Ectodermal cell (in vitro differentiated cells): ENCODE data around the gene ADCY2.

Source experiments
- H3K27ac ChIP-seq: 2 replicates; pipeline ENCODE4 v1.7.0; 2013; ENCODE audit warnings: mild to moderate bottlenecking, low read depth, low read length; ENCODE audit not compliant: insufficient read depth, poor library complexity, severe bottlenecking
- H3K27me3 ChIP-seq: 2 replicates; pipeline ENCODE4 v1.7.0; 2013; ENCODE audit warnings: mild to moderate bottlenecking, low read length; ENCODE audit not compliant: insufficient read depth, control insufficient read depth, poor library complexity, severe bottlenecking
- H3K36me3 ChIP-seq: one replicate; pipeline ENCODE4 v1.7.0; 2013; ENCODE audit warnings: low read length; ENCODE audit not compliant: control insufficient read depth, insufficient read depth
- H3K4me1 ChIP-seq: one replicate; pipeline ENCODE4 v1.7.0; 2013; ENCODE audit warnings: low read length; ENCODE audit not compliant: control insufficient read depth, insufficient read depth
- H3K4me3 ChIP-seq: 2 replicates; pipeline ENCODE4 v1.7.0; 2013; ENCODE audit warnings: low read depth, low read length, control low read depth; ENCODE audit not compliant: insufficient read depth
- H3K9me3 ChIP-seq: 2 replicates; pipeline ENCODE4 v1.7.0; 2013; ENCODE audit warnings: mild to moderate bottlenecking, low read length, moderate library complexity; ENCODE audit not compliant: control insufficient read depth
- WGBS, 2 experiments: methylation state at CpG; one replicate each; pipeline ENCODE4 v1.1.7; 2013; ENCODE audit warnings: missing lambda C conversion rate in 2 of 2; 5-methylcytosine and 5-hydroxymethylcytosine counted together

The ADCY2 gene

GRCh38 chr5:7667216-7667767, 271.4 kb downstream of the ADCY2 start:
- Histone ChIP-seq H3K27ac (no peak overlapping the region), H3K4me1 (no peaks in the 10 kb centered on the region), H3K9me3 (no peaks in the 10 kb centered on the region), H3K36me3 (peaks cover 5% of the 10 kb centered on the region), H3K4me3 (no peak overlapping the region), H3K27me3 (no peaks in the 10 kb centered on the region)
- 92 to 96% methylated on average over 4 to 5 of the region's 5 CpGs for WGBS, 2 experiments

GRCh38 chr5:7668161-7668560, 272.2 kb downstream of the ADCY2 start:
- H3K27me3 ChIP-seq, result no peaks in the 10 kb centered on the region
- no peak overlapping the region for H3K4me3 ChIP-seq
- no peaks in the 10 kb centered on the region for H3K4me1 ChIP-seq
- H3K9me3 ChIP-seq, result no peaks in the 10 kb centered on the region
- H3K27ac ChIP-seq, result no peak overlapping the region
- WGBS, 2 experiments, result 77 to 95% methylated on average over 1 of the region's 1 CpG
- peaks cover 5% of the 10 kb centered on the region for H3K36me3 ChIP-seq

- peaks cover 5% of the 10 kb centered on the region for H3K36me3 ChIP-seq
- H3K27ac ChIP-seq, result no peak overlapping the region
- H3K4me1 ChIP-seq, result no peaks in the 10 kb centered on the region
- no peak overlapping the region for H3K4me3 ChIP-seq
- no peaks in the 10 kb centered on the region for H3K9me3 ChIP-seq
- H3K27me3 ChIP-seq, result no peaks in the 10 kb centered on the region
Measured at GRCh38 chr5:7668627-7669026, 272.7 kb downstream of the ADCY2 start.

GRCh38 chr5:7671381-7671993, 275.5 kb downstream of the ADCY2 start:
- Histone ChIP-seq H3K4me1 (no peaks in the 10 kb centered on the region), H3K27ac (no peak overlapping the region), H3K4me3 (no peak overlapping the region), H3K9me3 (no peaks in the 10 kb centered on the region), H3K36me3 (peaks cover 5% of the 10 kb centered on the region), H3K27me3 (no peaks in the 10 kb centered on the region)
- WGBS, 2 experiments, result 92 to 94% methylated on average over 5 to 7 of the region's 7 CpGs

GRCh38 chr5:7673658-7674057, 277.7 kb downstream of the ADCY2 start:
- no peak overlapping the region for H3K4me3 ChIP-seq
- H3K4me1 ChIP-seq, result no peaks in the 10 kb centered on the region
- no peaks in the 10 kb centered on the region for H3K9me3 ChIP-seq
- 88 to 90% methylated on average over 7 of the region's 7 CpGs for WGBS, 2 experiments
- peaks cover 5% of the 10 kb centered on the region for H3K36me3 ChIP-seq
- no peaks in the 10 kb centered on the region for H3K27me3 ChIP-seq
- H3K27ac ChIP-seq, result no peak overlapping the region

- no peaks in the 10 kb centered on the region for H3K27me3 ChIP-seq
- no peaks in the 10 kb centered on the region for H3K36me3 ChIP-seq
- 94 to 95% methylated on average over 3 of the region's 3 CpGs for WGBS, 2 experiments
- no peak overlapping the region for H3K27ac ChIP-seq
- no peaks in the 10 kb centered on the region for H3K9me3 ChIP-seq
- no peaks in the 10 kb centered on the region for H3K4me1 ChIP-seq
- no peak overlapping the region for H3K4me3 ChIP-seq
Measured at GRCh38 chr5:7676455-7676854, 280.5 kb downstream of the ADCY2 start.

GRCh38 chr5:7678030-7678429, 282.1 kb downstream of the ADCY2 start:
- H3K27ac ChIP-seq, result no peak overlapping the region
- H3K9me3 ChIP-seq, result no peaks in the 10 kb centered on the region
- no peaks in the 10 kb centered on the region for H3K4me1 ChIP-seq
- H3K4me3 ChIP-seq, result no peak overlapping the region
- 95% methylated on average over 4 of the region's 4 CpGs for WGBS, 2 experiments
- no peaks in the 10 kb centered on the region for H3K27me3 ChIP-seq
- no peaks in the 10 kb centered on the region for H3K36me3 ChIP-seq

- Histone ChIP-seq H3K9me3 (no peaks in the 10 kb centered on the region), H3K4me1 (no peaks in the 10 kb centered on the region), H3K27ac (no peak overlapping the region), H3K27me3 (no peaks in the 10 kb centered on the region), H3K4me3 (no peak overlapping the region), H3K36me3 (no peaks in the 10 kb centered on the region)
- WGBS, 2 experiments, result 91 to 97% methylated on average over 4 of the region's 4 CpGs
Measured at GRCh38 chr5:7679663-7680062, 283.7 kb downstream of the ADCY2 start.

GRCh38 chr5:7680260-7680659, 284.3 kb downstream of the ADCY2 start:
- no peak overlapping the region for H3K27ac ChIP-seq
- WGBS, 2 experiments, result 96 to 98% methylated on average over 3 to 4 of the region's 4 CpGs

GRCh38 chr5:7682379-7682778, 286.4 kb downstream of the ADCY2 start:
- 88 to 95% methylated on average over 2 to 3 of the region's 3 CpGs for WGBS, 2 experiments
- Histone ChIP-seq H3K27ac (no peak overlapping the region), H3K4me3 (no peak overlapping the region), H3K36me3 (no peaks in the 10 kb centered on the region), H3K9me3 (no peaks in the 10 kb centered on the region), H3K4me1 (no peaks in the 10 kb centered on the region), H3K27me3 (no peaks in the 10 kb centered on the region)

More at GRCh38 chr5:7680260-7680659, 284.3 kb downstream of the ADCY2 start:
- no peaks in the 10 kb centered on the region for H3K9me3 ChIP-seq
- H3K4me3 ChIP-seq, result no peak overlapping the region
- no peaks in the 10 kb centered on the region for H3K36me3 ChIP-seq
- H3K4me1 ChIP-seq, result no peaks in the 10 kb centered on the region
- no peaks in the 10 kb centered on the region for H3K27me3 ChIP-seq
